K562 (cell line): ENCODE results near the gene SERPINA10. TPM values are rescaled to one million over a fixed set of nuclear protein-coding genes. Genes with fewer than 3 reads are reported as not detected.
"Not testable (repeated sequence)": the region's sequence is repeated elsewhere in the genome, so short reads cannot be mapped to it uniquely, and the experiment has no call there.

ENCODE experiments used
- ATAC-seq: fragments of 200-7000 bp; cut with Tn5 transposase; 3 replicates; pipeline ENCODE4 v1.9.1; 2020; ENCODE audit warnings: moderate library complexity
- BruUV-seq: library from RNA; stranded (reverse); fragments of 400-500 nt; replicated peaks from 2 replicates; lab custom pipeline; 2021; lab: Mats Ljungman, UMichigan
- CTCF ChIA-PET: fragments of 300-600 bp; formaldehyde crosslinking; extraction: SDS; loops from one replicate; lab custom pipeline; 2021; ENCODE audit warnings: low intra/inter-chr PET ratio; lab: Yijun Ruan, JAX
- POLR2A ChIA-PET: fragments of 300-600, 350-650 bp; sonication (Branson Sonifier 250); formaldehyde crosslinking; extraction: SDS; loops from one replicate; lab custom pipeline; 2021; ENCODE audit warnings: antibody characterized with exemption, inconsistent platforms; lab: Yijun Ruan, JAX
- DNase-seq, 4 experiments: peaks; one replicate each; pipeline versions ENCODE4 v3.0.0 to v3.0.0-alpha.2; 2011 to 2018; ENCODE audit warnings: low spot score in 3 of 4, mixed read lengths in 3 of 4; ENCODE audit errors: extremely low read depth in 1 of 4
- FAIRE-seq: peaks from 2 replicates; lab custom pipeline; 2011; peaks lifted over from hg19 to GRCh38; lab: Jason Lieb, UNC
- H2AFZ ChIP-seq: 2 replicates; pipeline ENCODE4 v1.6.0; 2011; ENCODE audit warnings: low read depth, low read length, control low read depth, inconsistent platforms
- H3K27ac ChIP-seq: fragments of 200-600 bp; 3 replicates; pipeline ENCODE4 v1.8.0; 2011; ENCODE audit warnings: low read depth, mild to moderate bottlenecking, control low read depth, inconsistent platforms, low read length, moderate library complexity, mixed read lengths; ENCODE audit errors: extremely low read depth
- H3K27me3 ChIP-seq, 2 experiments: fragments of 300-600 bp in 1 of 2; 2 replicates in 1 of 2; 3 replicates in 1 of 2; pipeline versions ENCODE4 v1.6.0 to v1.8.0; 2011; ENCODE audit warnings: inconsistent platforms in 2 of 2, low read length in 2 of 2, mild to moderate bottlenecking in 1 of 2, mixed read lengths in 1 of 2, moderate library complexity in 1 of 2; ENCODE audit not compliant: control insufficient read depth in 2 of 2, insufficient read depth in 2 of 2
- H3K36me3 ChIP-seq: fragments of 300-600 bp; 3 replicates; pipeline ENCODE4 v1.8.0; 2011; ENCODE audit warnings: mild to moderate bottlenecking, low read length, inconsistent platforms; ENCODE audit not compliant: control insufficient read depth, insufficient read depth
- H3K4me1 ChIP-seq, 2 experiments: fragments of 200-600 bp in 1 of 2; replicated peaks in 1 of 2; 2 replicates in 1 of 2; 3 replicates in 1 of 2; pipeline versions ENCODE4 v1.5.1 to v1.8.0; 2011; ENCODE audit warnings: inconsistent platforms in 2 of 2, low read length in 2 of 2, mild to moderate bottlenecking in 1 of 2, mixed read lengths in 1 of 2, moderate library complexity in 1 of 2; ENCODE audit not compliant: control insufficient read depth in 2 of 2, insufficient read depth in 2 of 2
- H3K4me2 ChIP-seq: 2 replicates; pipeline ENCODE4 v1.6.1; 2011; ENCODE audit warnings: low read length, control low read depth, inconsistent platforms, mixed read lengths; ENCODE audit not compliant: insufficient read depth
- H3K4me3 ChIP-seq: fragments of 200-600 bp; sonication (generic), shearing (Covaris generic); 2 replicates; pipeline ENCODE4 v1.5.1; 2016; ENCODE audit warnings: control low read depth, inconsistent platforms
- H3K79me2 ChIP-seq: fragments of 200-600 bp; 3 replicates; pipeline ENCODE4 v1.8.0; 2011; ENCODE audit warnings: low read length, inconsistent platforms; ENCODE audit not compliant: control insufficient read depth, insufficient read depth
- H3K9ac ChIP-seq, 2 experiments: 2 replicates each; pipeline versions ENCODE4 v1.6.0 to v1.6.1; 2011; ENCODE audit warnings: low read depth in 2 of 2, low read length in 2 of 2, control low read depth in 1 of 2, inconsistent platforms in 1 of 2, mild to moderate bottlenecking in 1 of 2, mixed read lengths in 1 of 2; ENCODE audit not compliant: insufficient read depth in 1 of 2
- H3K9me1 ChIP-seq: one replicate; pipeline ENCODE4 v1.6.0; 2011; ENCODE audit warnings: inconsistent platforms, mild to moderate bottlenecking, low read length, moderate library complexity; ENCODE audit not compliant: control insufficient read depth, insufficient read depth
- H3K9me3 ChIP-seq: replicated peaks from 2 replicates; pipeline ENCODE4 v1.5.1; 2011; ENCODE audit warnings: low read depth, low read length, inconsistent platforms; ENCODE audit not compliant: control insufficient read depth, insufficient read depth
- H4K20me1 ChIP-seq: replicated peaks from 2 replicates; pipeline ENCODE4 v1.6.1; 2011; ENCODE audit warnings: low read length, inconsistent platforms, mixed read lengths; ENCODE audit not compliant: control insufficient read depth, insufficient read depth
- DPF2 ChIP-seq: fragments of 450-650 bp; IDR thresholded peaks from 2 replicates; pipeline ENCODE4 v1.6.1; 2016
- NCOA6 ChIP-seq: fragments of 450-650 bp; IDR thresholded peaks from 2 replicates; pipeline ENCODE4 v1.6.1; 2017; ENCODE audit warnings: mild to moderate bottlenecking
- NELFE ChIP-seq: IDR thresholded peaks from 2 replicates; pipeline ENCODE4 v1.6.1; 2011; ENCODE audit warnings: mild to moderate bottlenecking; ENCODE audit not compliant: insufficient read depth, insufficient read length
- OTX1 ChIP-seq: fragments of 450-650 bp; formaldehyde crosslinking; IDR thresholded peaks from 2 replicates; pipeline ENCODE4 v1.4.0; 2022; ENCODE audit warnings: mild to moderate bottlenecking
- ZNF445 ChIP-seq: fragments of 250-450 bp; sonication (Bioruptor Pico); IDR thresholded peaks from 2 replicates; pipeline ENCODE4 v1.4.0; 2020; ENCODE audit warnings: low read depth, mild to moderate bottlenecking, moderate library complexity
- WGBS: fragments of 100-300 bp; shearing (Covaris generic); methylation state at CpG from one replicate; pipeline ENCODE4 v1.1.6; 2016; ENCODE audit warnings: low coverage, mixed read lengths; ENCODE audit not compliant: insufficient coverage; ENCODE audit errors: missing lambda C conversion rate; 5-methylcytosine and 5-hydroxymethylcytosine counted together
- in situ Hi-C: fragments of 300-500 bp; cut with MboI; formaldehyde crosslinking; loops from 4 replicates; pipeline ENCODE4 v1.15.0; 2018; ENCODE audit warnings: inconsistent platforms, mixed read lengths
- intact Hi-C: fragments of 100-400 bp; cut with micrococcal nuclease; formaldehyde crosslinking; loops from 2 replicates; pipeline ENCODE4 v1.14.2; 2022
- polyA plus RNA-seq, 8 experiments: library from polyadenylated mRNA; depleted of rRNA in 4 of 8; stranded (reverse) in 5 of 8; unstranded in 3 of 8; fragments of >200 nt; fragmentation: Nextera tagmentation in 2 of 8; fragmentation: Illumina TruSeq in 1 of 8; extraction: Ambion mirVana in 2 of 8; extraction: Trizol in 1 of 8; gene quantifications; 2 replicates each; pipeline versions ENCODE4 v1.2.1 to v1.2.3, GENCODE V29; 2011 to 2014; ENCODE audit warnings: inconsistent platforms in 1 of 8, missing spikeins in 1 of 8
- total RNA-seq, 7 experiments: library from RNA; depleted of rRNA in 6 of 7; stranded (reverse); fragments of >200 nt in 6 of 7; fragmentation: Illumina TruSeq in 2 of 7; extraction: Trizol in 2 of 7; gene quantifications; 2 replicates each; pipeline versions ENCODE4 v1.2.1 to v1.2.3, GENCODE V29; 2011 to 2021; ENCODE audit warnings: low replicate concordance in 1 of 7
- TF ChIP-seq, protein P1 (sequence below): fragments of 450-650 bp; IDR thresholded peaks from 2 replicates; pipeline ENCODE4 v1.6.1; 2016; ENCODE audit warnings: low read depth
- TF ChIP-seq, protein P2 (sequence below): fragments of 450-650 bp; IDR thresholded peaks from 2 replicates; pipeline ENCODE4 v1.6.1; 2018; ENCODE audit warnings: mild to moderate bottlenecking, low read depth; ENCODE audit not compliant: partially characterized antibody

Gene SERPINA10
- total and polyA plus RNA-seq, 9 of the 15 experiments (the other 6 are each of a cell fraction or from before 2014, with no cell fraction given) = not detected

DNA sequence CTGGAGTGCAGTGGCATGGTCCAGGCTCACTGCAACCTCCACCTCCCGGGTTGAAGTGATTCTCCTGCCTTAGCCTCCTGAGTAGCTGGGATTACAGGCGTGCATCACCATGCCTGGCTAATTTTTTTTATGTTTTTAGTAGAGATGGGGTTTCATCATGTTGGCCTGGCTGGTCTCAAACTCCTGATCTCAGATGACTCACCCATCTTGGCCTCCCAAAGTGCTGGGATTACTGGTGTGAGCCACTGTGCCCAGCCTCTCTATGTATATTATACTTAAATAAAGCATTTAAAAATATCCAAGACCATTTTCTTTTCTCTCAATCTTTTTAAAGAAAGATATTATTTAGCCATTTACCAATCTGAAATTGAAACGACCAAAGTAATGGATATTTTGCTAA lies 28.9 kb downstream of the SERPINA10 start:
- H3K27me3 ChIP-seq, BruUV-seq, H4K20me1 ChIP-seq, H3K9ac ChIP-seq, H3K4me1 ChIP-seq, in situ Hi-C loops, H3K79me2 ChIP-seq, CTCF ChIA-PET, H3K36me3 ChIP-seq, H3K27ac ChIP-seq, intact Hi-C loops, ATAC-seq, H2AFZ ChIP-seq, H3K9me1 ChIP-seq, H3K9me3 ChIP-seq, DNase-seq, H3K4me2 ChIP-seq, H3K4me3 ChIP-seq, FAIRE-seq: not testable (repeated sequence)
- POLR2A ChIA-PET = interaction anchor here (0.6 kb wide), 1 partner anchor 13 kb away, joined by 3 read pairs; no protein-coding TSS in a partner anchor
- WGBS = 0% methylated on average over 3 of the region's 3 CpGs

DNA sequence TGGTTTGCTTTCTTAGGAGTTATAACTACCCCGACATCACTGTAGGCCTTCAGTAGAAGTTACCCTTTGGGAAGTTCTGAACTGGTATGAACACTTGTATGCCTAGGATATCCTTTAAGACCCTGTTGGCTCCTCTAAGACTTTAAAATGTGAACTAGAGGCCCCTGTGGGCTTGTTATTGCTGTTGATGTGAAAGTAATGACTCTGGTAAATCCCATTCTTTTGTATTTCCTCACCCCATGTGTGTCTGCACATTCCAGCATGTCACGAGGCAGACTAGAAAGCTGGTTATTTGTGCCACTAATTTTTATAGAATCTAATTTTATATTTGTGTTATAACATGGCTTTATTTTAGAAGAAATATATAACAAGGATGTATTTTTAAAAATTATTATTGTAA lies 48.9 kb downstream of the SERPINA10 start:
- BruUV-seq = no TSS peak
- Histone ChIP-seq H4K20me1 (no peaks in the 10 kb centered on the region), H3K4me2 (no peak overlapping the region), H3K27ac (no peak overlapping the region), H3K9ac (no peak overlapping the region), H3K4me1 (no peaks in the 10 kb centered on the region), H3K9me3 (no peaks in the 10 kb centered on the region), H3K79me2 (no peaks in the 10 kb centered on the region), H3K36me3 (no peaks in the 10 kb centered on the region), H3K27me3 (no peaks in the 10 kb centered on the region), H3K4me3 (no peak overlapping the region), H2AFZ (no peak overlapping the region), H3K9me1 (no peaks in the 10 kb centered on the region)
- ATAC-seq (no peak), FAIRE-seq (no peak), DNase-seq (no peak)
- CTCF ChIA-PET = no interaction called here
- 0% methylated on average over 2 of the region's 2 CpGs for WGBS
- POLR2A ChIA-PET = no interaction called here
- intact Hi-C loops = no loop called here
- in situ Hi-C loops = no loop called here
- TF ChIP-seq ZNF445 (CRISPR knock-in tag) = no peak
- no peak for TF ChIP-seq OTX1
- TF ChIP-seq, protein P1, sequence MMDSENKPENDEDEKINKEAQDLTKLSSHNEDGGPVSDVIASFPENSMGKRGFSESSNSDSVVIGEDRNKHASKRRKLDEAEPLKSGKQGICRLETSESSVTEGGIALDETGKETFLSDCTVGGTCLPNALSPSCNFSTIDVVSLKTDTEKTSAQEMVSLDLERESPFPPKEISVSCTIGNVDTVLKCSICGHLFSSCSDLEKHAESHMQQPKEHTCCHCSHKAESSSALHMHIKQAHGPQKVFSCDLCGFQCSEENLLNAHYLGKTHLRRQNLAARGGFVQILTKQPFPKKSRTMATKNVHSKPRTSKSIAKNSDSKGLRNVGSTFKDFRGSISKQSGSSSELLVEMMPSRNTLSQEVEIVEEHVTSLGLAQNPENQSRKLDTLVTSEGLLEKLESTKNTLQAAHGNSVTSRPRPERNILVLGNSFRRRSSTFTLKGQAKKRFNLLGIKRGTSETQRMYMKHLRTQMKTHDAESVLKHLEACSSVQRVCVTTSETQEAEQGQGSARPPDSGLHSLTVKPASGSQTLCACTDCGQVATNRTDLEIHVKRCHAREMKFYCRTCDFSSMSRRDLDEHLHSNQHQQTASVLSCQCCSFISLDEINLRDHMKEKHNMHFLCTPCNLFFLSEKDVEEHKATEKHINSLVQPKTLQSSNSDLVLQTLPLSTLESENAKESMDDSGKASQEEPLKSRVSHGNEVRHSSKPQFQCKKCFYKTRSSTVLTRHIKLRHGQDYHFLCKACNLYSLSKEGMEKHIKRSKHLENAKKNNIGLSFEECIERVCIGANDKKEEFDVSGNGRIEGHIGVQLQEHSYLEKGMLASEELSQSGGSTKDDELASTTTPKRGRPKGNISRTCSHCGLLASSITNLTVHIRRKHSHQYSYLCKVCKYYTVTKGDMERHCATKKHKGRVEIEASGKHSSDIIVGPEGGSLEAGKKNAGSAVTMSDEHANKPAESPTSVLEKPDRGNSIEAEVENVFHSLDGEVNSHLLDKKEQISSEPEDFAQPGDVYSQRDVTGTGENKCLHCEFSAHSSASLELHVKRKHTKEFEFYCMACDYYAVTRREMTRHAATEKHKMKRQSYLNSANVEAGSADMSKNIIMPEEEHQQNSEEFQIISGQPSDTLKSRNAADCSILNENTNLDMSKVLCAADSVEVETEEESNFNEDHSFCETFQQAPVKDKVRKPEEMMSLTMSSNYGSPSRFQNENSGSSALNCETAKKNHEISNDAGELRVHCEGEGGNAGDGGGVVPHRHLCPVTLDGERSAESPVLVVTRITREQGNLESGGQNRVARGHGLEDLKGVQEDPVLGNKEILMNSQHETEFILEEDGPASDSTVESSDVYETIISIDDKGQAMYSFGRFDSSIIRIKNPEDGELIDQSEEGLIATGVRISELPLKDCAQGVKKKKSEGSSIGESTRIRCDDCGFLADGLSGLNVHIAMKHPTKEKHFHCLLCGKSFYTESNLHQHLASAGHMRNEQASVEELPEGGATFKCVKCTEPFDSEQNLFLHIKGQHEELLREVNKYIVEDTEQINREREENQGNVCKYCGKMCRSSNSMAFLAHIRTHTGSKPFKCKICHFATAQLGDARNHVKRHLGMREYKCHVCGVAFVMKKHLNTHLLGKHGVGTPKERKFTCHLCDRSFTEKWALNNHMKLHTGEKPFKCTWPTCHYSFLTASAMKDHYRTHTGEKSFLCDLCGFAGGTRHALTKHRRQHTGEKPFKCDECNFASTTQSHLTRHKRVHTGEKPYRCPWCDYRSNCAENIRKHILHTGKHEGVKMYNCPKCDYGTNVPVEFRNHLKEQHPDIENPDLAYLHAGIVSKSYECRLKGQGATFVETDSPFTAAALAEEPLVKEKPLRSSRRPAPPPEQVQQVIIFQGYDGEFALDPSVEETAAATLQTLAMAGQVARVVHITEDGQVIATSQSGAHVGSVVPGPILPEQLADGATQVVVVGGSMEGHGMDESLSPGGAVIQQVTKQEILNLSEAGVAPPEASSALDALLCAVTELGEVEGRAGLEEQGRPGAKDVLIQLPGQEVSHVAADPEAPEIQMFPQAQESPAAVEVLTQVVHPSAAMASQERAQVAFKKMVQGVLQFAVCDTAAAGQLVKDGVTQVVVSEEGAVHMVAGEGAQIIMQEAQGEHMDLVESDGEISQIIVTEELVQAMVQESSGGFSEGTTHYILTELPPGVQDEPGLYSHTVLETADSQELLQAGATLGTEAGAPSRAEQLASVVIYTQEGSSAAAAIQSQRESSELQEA = no peak
- TF ChIP-seq, protein P2, sequence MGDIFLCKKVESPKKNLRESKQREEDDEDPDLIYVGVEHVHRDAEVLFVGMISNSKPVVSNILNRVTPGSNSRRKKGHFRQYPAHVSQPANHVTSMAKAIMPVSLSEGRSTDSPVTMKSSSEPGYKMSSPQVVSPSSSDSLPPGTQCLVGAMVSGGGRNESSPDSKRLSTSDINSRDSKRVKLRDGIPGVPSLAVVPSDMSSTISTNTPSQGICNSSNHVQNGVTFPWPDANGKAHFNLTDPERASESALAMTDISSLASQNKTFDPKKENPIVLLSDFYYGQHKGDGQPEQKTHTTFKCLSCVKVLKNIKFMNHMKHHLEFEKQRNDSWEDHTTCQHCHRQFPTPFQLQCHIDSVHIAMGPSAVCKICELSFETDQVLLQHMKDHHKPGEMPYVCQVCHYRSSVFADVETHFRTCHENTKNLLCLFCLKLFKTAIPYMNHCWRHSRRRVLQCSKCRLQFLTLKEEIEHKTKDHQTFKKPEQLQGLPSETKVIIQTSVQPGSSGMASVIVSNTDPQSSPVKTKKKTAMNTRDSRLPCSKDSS = no peak
- TF ChIP-seq NCOA6 = no peak
- TF ChIP-seq DPF2 = no peak
- no peak for TF ChIP-seq NELFE
